ENCODE data around the gene PRR36.

The PRR36 gene

GRCh38 chr19:7844951-7845350 lies 29.2 kb downstream of the PRR36 start:
- no peak for DNase-seq (ENCODE audit: low read depth)

DNA sequence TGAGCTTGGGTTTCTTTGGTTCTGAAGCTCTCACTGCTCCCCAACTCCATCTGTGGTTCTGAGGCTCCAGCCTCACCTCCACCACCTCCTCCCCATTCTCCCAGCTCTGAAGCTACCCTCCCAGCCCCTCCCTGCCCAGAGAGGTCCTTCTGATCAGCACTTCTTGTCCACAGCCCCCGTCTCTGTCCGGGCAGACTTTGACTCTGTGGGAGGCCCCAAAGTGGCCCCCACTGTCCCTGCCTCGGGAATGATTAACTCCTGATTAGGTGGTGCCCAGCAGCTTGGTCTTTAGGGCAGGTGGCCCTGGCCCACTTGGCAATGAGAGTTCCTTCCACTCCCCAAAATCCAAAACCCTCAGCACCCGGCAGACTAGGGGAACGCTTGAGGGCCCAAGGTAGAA lies 29.8 kb downstream of the PRR36 start:
- DNase-seq (ENCODE audit: low read depth), result no peak

DNA sequence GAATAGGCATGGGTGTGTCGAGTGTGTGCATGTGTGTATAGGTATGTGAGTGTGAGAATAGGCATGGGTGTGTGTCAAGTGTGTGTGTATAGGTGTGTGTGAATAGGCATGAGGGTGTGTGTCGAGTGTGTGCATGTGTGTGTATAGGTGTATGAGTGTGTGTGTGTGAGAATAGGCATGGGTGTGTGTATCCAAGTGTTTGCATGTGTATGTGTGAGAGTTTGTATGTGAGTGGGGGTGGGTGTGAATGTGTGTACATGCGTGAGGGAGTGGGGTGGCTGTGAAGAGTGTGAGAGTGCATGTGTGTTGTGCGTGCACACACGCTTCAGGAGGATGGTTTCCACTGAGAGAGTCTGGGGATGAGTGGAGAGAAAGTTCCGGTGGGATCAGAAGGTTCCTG lies 30.7 kb downstream of the PRR36 start:
- no peak for DNase-seq (ENCODE audit: low read depth)

- DNase-seq (ENCODE audit: low read depth), result no peak
These were observed 31.4 kb downstream of the PRR36 start for GRCh38 chr19:7842661-7843294.

DNA sequence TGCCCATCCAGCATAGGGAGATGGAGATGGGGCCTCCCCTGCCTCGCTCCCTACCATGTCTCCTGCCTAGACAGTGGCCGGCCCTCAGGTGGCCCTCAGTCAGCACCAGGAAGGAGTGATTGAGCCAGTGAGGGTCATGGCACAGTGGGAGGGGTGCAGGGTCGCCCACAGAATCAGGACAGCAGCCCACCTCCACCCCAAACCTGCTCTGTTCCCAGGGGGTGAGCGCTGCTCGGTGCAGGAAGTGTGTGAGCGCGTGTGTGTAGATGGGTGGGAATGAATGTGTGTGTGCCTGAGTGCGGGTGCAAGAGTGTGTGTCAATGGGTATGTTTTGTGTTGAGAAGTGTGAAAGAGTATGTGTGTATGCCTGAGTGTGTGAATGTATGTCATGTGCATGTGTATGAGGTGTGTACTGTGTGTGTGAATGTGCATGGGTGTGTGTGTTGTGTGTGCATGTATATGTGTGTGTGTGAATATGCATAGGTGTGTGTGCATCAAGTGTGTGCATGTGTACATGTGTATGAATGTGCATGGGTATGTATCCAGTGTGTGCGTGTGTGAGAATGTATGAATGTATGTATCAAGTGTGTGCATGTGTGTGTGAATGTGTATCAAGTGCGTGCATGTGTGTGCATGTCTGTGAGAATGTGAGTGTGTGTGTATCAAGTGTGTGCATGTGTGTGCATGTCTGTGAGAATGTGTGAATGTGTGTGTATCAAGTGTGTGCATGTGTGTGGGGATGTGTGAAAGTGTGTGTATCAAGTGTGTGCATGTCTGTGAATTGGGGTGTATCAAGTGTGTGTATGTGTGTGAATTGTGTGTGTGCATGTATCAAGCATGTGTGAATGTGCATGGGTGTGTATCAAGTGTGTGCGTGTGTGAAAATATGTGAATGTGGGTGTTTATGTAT lies 32.2 kb downstream of the PRR36 start:
- DNase-seq (ENCODE audit: low read depth), result no peak

DNA sequence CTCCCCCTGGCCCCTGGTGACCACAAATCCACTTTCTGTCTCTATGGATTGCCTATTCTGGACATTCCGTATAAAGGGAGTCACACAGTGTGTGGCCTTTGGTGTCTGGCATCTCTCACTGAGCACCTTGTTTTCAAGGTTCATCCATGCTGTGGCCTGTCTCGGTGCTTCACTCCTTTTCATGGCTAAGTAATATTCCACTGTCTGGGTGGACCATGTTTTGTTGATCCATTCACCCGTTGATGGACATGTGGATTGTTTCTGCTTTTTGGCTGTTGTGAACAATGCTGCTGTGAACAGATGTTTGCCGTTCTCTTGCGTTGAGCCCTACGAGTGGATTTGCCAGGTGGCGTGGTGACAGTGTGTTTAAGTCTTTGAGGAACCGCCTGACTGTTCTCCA lies 33.6 kb downstream of the PRR36 start:
- no peak for DNase-seq (ENCODE audit: low read depth)

DNA sequence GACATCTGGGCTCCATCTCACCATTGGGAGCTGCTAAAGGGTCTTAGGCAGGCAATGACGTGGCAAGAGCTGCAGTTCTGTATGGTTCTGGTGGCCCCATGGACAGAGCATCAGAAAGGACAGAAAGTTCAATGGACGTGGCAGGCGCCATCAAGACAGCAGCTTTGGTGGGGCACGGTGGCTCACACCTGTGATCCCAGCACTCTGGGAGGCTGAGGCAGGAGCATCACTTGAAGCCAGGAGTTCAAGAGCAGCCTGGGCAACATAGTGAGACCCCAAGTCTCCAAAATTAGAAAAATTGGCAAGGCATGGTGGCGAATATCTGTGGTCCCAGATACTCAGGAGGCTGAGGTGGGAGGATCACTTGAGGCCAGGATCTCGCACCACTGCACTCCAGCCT lies 34.7 kb downstream of the PRR36 start:
- DNase-seq (ENCODE audit: low read depth), result no peak

- no peak for DNase-seq (ENCODE audit: low read depth)
These were observed 40.7 kb downstream of the PRR36 start for GRCh38 chr19:7833225-7834099.

DNA sequence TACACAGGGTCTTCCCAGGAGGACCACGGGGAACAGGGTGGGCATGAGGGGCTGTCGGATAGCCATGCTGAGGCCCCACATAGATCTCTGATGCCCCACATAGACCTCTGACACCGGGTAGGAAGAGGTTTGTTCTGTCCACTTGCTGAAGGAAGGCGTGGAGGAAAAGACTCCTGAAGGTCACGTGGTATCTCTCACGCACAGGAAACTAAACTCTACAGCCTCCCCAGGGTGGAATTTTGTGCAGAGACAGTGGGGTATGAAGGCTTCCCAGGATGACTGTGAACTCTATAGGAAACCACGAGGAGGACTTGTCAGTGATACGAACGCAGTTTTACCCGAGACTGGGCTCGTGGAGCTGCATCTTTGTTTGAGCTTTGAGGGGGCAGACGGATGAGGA lies 41.4 kb downstream of the PRR36 start:
- no peak for DNase-seq (ENCODE audit: low read depth)

- DNase-seq (ENCODE audit: low read depth), result no peak
These were observed 42.2 kb downstream of the PRR36 start for GRCh38 chr19:7832009-7832408.

GRCh38 chr19:7831452-7831851 lies 42.7 kb downstream of the PRR36 start:
- DNase-seq (ENCODE audit: low read depth), result no peak

DNA sequence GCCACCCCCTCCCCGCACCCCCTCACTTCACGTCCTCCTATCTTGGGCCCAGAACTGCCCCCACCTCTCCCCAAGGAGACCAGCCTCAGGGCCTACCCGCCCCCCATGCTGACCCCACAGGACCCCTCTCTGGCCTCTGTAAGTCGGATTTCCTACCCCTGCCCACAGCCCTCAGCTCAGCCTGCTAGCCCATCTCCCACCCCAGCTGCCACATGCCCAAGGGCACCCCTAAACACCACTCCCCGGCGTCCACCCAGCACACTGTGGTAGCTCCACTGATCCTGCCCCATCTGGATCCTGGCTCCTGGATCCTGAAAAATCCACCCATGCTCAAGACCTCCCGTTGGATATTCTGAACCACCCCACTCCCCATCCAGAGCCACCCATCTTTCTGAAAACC lies 43.4 kb downstream of the PRR36 start:
- DNase-seq (ENCODE audit: low read depth), result no peak

DNA sequence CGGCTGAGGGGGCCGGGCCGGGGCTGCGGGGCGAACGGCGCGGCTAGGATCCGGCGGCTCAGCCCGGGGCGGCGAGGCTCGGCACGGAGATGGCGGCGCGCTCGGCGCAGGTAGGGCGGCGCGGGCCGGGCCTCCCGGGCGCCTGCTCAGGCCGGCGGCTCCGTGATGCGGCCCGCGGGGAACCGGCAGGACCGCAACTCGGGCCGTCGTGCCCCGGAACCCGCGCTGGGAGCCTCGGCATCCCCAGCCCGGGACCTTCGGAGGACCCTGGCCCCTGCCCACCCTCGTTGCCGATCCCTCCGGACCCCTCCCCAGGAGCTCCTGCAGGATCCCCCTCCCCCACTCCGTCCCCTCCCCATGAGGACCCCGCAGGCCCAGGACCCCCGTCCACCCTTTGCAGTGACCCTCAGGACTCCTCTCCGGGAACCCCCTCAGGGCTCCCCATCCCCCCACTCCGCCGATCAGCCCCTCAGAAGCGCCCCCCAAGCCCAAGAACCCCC lies 43.9 kb downstream of the PRR36 start:
- DNase-seq (ENCODE audit: low read depth), result no peak

GRCh38 chr19:7829561-7830271 lies 44.5 kb downstream of the PRR36 start, which contains the start of gene EVI5L:
Gene EVI5L (plus strand): TSS chr19:7830218. CDS start chr19:7846543, 16,325 bp downstream.
- peak; percentile 100 for DNase-seq (ENCODE audit: low read depth)

GRCh38 chr19:7829166-7829520 lies 45.0 kb downstream of the PRR36 start:
- DNase-seq (ENCODE audit: low read depth), result no peak

DNA sequence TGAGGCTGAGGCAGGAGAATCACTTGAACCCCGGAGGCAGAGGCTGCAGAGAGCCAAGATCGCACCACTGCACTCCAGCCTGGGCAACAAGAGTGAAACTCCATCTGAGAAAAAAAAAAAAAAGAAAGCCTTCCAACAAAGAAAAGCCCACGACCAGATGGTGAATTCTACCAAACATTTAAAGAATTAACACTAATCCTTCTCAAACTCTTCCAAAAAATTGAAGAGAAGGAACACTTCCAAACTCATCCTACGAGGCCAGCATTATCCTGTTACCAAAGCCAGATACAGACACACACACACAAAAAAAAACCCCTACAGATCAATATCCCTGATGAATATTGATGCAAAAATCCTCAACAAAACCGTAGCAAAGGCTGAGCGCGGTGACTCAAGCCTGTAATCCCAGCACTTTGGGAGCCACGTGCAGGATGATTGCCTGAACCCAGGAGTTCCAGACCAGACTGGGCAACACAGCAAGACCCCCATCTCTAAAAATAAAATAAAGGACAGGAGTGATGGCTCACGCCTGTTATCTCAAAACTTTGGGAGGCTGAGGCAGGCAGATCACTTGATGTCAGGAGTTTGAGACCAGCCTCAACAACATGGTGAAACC lies 50.4 kb downstream of the PRR36 start:
- no peak for DNase-seq (ENCODE audit: low read depth)

DNA sequence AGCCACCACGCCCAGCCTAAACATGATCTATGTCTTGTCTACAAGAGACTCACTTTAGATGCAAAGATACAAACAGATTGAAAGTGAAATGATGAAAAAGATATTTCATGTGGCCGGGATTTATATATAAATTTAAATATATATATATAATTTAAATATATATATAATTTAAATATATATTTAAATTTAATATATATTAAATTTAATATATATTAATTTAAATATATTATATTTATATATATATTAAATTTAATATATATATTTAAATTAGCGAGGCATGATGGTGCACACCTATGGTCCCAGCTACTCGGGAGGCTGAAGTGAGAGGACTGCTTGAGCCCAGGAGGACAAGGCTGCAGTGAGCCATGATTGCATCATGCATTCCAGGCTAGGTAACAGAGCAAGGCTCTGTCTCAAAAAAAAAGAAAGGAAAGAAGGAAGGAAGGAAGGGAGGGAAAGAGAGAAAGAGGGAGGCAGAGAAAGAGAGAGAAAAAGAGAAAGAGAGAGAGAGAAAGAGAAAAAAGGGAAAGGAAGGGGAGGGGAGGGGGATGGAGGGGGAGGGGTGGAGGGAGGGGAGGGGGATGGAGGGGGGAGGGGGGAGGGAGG lies 51.2 kb downstream of the PRR36 start:
- DNase-seq (ENCODE audit: low read depth), result no peak

- DNase-seq (ENCODE audit: low read depth), result no peak
These were observed 53.6 kb downstream of the PRR36 start for GRCh38 chr19:7820588-7820987.

- DNase-seq (ENCODE audit: low read depth), result no peak
These were observed 54.9 kb downstream of the PRR36 start for GRCh38 chr19:7819337-7819736.

GRCh38 chr19:7818806-7819205 lies 55.4 kb downstream of the PRR36 start:
- DNase-seq (ENCODE audit: low read depth), result no peak

All from GM04504 (cell line).